Body of pancreas (tissue), 4 donors: ENCODE data around the gene KLHL22. TPM values are rescaled to one million over a fixed set of nuclear protein-coding genes. Genes with fewer than 3 reads are reported as not detected.
"Not testable (repeated sequence)": the region's sequence is repeated elsewhere in the genome, so short reads cannot be mapped to it uniquely, and the experiment has no call there.

ENCODE experiments used
- ATAC-seq: fragments of 150-250 bp; one replicate; pipeline ENCODE4 v1.9.1; 2016
- DNase-seq, 4 donors: peaks; one replicate each; pipeline ENCODE4 v3.0.0-alpha.2; 2019
- H3K27ac ChIP-seq, 4 donors: fragments of 200-600 bp; sonication (generic); 1 replicate in 3 of 4; 2 replicates in 1 of 4; pipeline versions ENCODE4 v1.5.1 to v1.6.1; 2016 to 2019; ENCODE audit warnings: mild to moderate bottlenecking in 1 of 4, mixed read lengths in 1 of 4, moderate library complexity in 1 of 4
- H3K27me3 ChIP-seq, 2 donors: fragments of 200-600 bp; sonication (generic); one replicate each; pipeline ENCODE4 v1.6.0; 2016; ENCODE audit warnings: mild to moderate bottlenecking in 1 of 2
- H3K36me3 ChIP-seq, 2 donors: fragments of 200-600 bp; sonication (generic); replicated peaks in 1 of 2; 2 replicates each; pipeline ENCODE4 v1.5.1; 2016; ENCODE audit warnings: low read depth in 2 of 2; ENCODE audit not compliant: insufficient read depth in 1 of 2
- H3K4me1 ChIP-seq: fragments of 200-600 bp; sonication (generic); one replicate; pipeline ENCODE4 v1.6.0; 2016
- H3K4me3 ChIP-seq, 2 donors: fragments of 200-600 bp; sonication (generic); 1 replicate in 1 of 2; 2 replicates in 1 of 2; pipeline ENCODE4 v1.5.1; 2016 to 2019
- H3K9me3 ChIP-seq, 3 donors: fragments of 200-600 bp; sonication (generic); 1 replicate in 2 of 3; 2 replicates in 1 of 3; pipeline ENCODE4 v1.5.1; 2016
- CTCF ChIP-seq, 7 experiments: fragments of 450-650 bp in 4 of 7; fragments of 200-600 bp in 3 of 7; sonication (generic) in 3 of 7; IDR thresholded peaks; one replicate each; pipeline ENCODE4 v1.5.1; 2016 to 2019; ENCODE audit warnings: antibody characterized with exemption in 7 of 7
- POLR2A ChIP-seq, 3 donors: fragments of 450-650 bp; IDR thresholded peaks; one replicate each; pipeline ENCODE4 v1.6.1; 2016; ENCODE audit warnings: antibody characterized with exemption in 3 of 3, mild to moderate bottlenecking in 2 of 3
- WGBS, 2 donors: methylation state at CpG; one replicate each; pipeline ENCODE4 v1.1.5; 2017; 5-methylcytosine and 5-hydroxymethylcytosine counted together
- intact Hi-C: fragments of 100-400 bp; cut with DNase I; formaldehyde crosslinking; loops from one replicate; pipeline ENCODE4 v1.15.1; 2023
- small RNA-seq: library from RNA; depleted of rRNA; stranded (forward); fragments of <200 nt; gene quantifications from one replicate; pipeline ENCODE3, GENCODE V24; 2016
- total RNA-seq, 2 donors: library from RNA; depleted of rRNA; stranded (reverse); fragments of >200 nt; gene quantifications; one replicate each; pipeline ENCODE4 v1.1.0, GENCODE V29; 2016

The KLHL22 gene
- total RNA-seq, 2 donors from 2014 or later: 10.1 to 11.9 TPM

DNA sequence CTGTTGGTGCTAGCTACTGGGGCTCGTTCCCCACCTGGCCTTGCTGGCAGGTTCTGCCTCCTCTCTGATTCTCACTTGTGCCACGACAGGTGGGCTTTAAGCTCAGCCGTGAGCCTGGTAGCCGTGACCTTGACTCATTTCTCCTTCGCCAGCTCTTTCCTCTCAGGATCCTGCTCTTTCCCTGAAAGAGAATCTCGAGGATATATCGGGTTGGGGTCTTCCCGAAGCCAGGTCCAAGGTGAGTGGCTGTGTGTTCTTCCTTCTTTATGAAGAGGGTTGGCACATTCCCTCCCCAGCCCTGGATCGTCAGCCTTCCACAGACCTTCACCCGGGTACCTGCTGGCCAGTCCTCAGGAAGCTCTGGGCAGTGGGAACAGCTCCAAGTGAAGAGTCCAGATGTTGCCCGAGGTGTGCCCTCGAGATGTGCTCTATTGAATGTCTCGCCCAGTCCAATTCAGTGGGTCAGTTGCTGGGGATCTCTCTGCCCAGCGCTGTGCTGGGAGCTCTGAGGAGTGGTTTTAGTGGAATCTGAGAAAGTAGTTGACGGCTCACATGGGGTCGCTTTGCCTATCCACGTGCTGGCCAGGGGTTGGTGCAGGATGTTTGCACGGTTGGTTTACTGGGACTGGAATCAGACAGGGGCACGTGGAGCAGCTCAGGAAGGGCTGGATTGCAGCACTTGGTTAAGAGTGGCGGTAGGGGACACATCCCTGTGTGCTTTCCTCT, 100.3 kb downstream of the KLHL22 start:
- Histone ChIP-seq H3K4me1 (peaks cover 37% of the 10 kb centered on the region), H3K27ac (no peak overlapping the region), H3K9me3 (no peaks in the 10 kb centered on the region), H3K27me3 (no peaks in the 10 kb centered on the region), H3K4me3 (no peak overlapping the region), H3K36me3 (no peaks in the 10 kb centered on the region)
- DNase-seq (no peak), ATAC-seq (no peak)
- WGBS, 2 donors: 62 to 68% methylated on average over 20 of the region's 20 CpGs
- intact Hi-C loops: no loop called here
- TF ChIP-seq POLR2A (IDR thresholded peaks at IDR 0.05): no peak
- no peak for TF ChIP-seq CTCF (IDR thresholded peaks at IDR 0.05)

- DNase-seq (peak; percentile 90 to 94 (median 92)), ATAC-seq (peak; percentile 97)
- Histone ChIP-seq H3K4me1 (peaks cover 24% of the 10 kb centered on the region), H3K27me3 (no peaks in the 10 kb centered on the region), H3K9me3 (no peaks in the 10 kb centered on the region), H3K36me3 (no peaks in the 10 kb centered on the region), H3K27ac (peak within 1 kb of the TSS; percentile 11 to 79 (median 63)), H3K4me3 (peak within 1 kb of the TSS; percentile 77 to 91)
- intact Hi-C loops: no loop called here
- WGBS, 2 donors: 1% methylated on average over 71 of the region's 71 CpGs; no CpG with 5 or more reads in 1 of the 2 donors
- TF ChIP-seq CTCF (IDR thresholded peaks at IDR 0.05): peak in 3 of 7 experiments; percentile 20 to 27 (median 24)
- TF ChIP-seq POLR2A (IDR thresholded peaks at IDR 0.05): peak; percentile 76 to 94 (median 84)
Observed at GRCh38 chr22:20393705-20394476, 101.7 kb downstream of the KLHL22 start, which contains the start of gene ZNF74. TSS of gene ZNF74 (plus strand) at chr22:20394151. CDS start at chr22:20394629, 478 bp downstream.

DNA sequence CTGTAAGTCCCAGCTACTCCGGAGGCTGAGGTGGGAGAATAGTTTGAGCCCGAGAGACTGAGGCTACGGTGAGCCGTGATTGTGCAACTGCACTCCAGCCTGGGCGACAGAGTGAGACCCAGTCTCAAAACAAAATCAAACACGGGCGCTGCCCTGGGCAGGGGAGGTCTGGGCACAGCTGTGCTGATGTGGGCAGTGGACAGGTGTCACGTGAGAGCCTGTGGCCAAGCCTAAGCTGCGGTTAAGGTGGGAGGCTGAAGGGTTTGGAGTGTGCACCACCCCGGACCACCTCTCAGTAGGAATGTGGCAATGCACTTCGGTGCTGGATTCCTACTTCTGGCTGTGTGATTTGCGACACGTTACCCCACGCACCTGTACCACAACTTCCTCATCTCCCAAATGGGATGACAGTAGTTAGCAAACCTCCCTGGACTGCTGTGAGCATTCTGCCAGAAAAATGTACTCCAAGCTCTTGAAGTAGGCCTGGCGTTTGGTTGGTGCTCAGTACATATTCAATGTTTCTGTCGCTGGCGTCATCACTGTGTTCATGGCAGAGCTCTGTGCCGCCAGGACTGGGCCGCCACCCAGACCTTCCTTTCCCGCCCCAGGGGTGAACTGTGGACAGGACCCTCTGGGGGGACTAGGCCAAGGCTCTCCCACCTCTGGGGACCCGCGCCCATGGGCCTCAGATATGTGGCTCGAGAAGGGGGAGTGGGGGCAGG, 102.5 kb downstream of the KLHL22 start:
- Histone ChIP-seq H3K27ac (peak overlapping the region; percentile 11 to 79 (median 63)), H3K4me1 (peaks cover 18% of the 10 kb centered on the region), H3K36me3 (no peaks in the 10 kb centered on the region), H3K9me3 (no peaks in the 10 kb centered on the region), H3K27me3 (no peaks in the 10 kb centered on the region), H3K4me3 (no peak overlapping the region)
- no peak for TF ChIP-seq POLR2A (IDR thresholded peaks at IDR 0.05)
- no peak for TF ChIP-seq CTCF (IDR thresholded peaks at IDR 0.05)
- intact Hi-C loops: no loop called here
- DNase-seq (no peak), ATAC-seq (peak; percentile 2)
- 88 to 95% methylated on average over 19 to 23 of the region's 23 CpGs for WGBS, 2 donors

DNA sequence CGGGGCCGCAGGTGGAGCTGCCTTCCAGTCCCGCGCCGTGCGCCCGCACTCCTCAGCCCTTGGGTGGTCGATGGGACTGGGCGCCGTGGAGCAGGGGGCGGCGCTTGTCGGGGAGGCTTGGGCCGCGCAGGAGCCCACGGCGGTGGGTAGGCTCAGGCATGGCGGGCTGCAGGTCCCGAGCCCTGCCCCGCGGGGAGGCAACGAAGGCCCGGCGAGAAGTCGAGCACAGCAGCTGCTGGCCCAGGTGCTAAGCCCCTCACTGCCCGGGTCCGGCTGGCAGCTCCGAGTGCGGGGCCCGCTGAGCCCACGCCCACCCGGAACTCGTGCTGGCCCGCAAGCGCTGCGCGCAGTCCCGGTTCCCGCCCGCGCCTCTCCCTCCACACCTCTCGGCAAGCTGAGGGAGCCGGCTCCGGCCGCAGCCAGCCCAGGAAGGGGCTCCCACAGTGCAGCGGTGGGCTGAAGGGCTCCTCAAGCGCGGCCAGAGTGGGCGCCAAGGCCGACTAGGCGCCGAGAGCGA, 103.2 kb downstream of the KLHL22 start:
- H3K36me3 ChIP-seq, intact Hi-C loops, H3K27ac ChIP-seq, H3K27me3 ChIP-seq, H3K4me3 ChIP-seq, H3K9me3 ChIP-seq, DNase-seq, ATAC-seq: not testable (repeated sequence)
- 95 to 100% methylated on average over 1 to 33 of the region's 53 CpGs for WGBS, 2 donors
- peaks cover 18% of the 10 kb centered on the region for H3K4me1 ChIP-seq

Small RNA genes within 50 kb of the gene (small RNA-seq; reads per million reads assigned to genes)
- gene RF00019 (not detected), gene RN7SL812P (not detected), gene RNU6-225P (not detected), gene RNY1P9 (not detected)

Other genes with a start within 250 kb of the KLHL22 start
- gene RTN4R, start 227.5 kb downstream of the KLHL22 start, total RNA-seq: 1 to 10 TPM in 1 of 2 donors, under 1 TPM in 1; 0.66 to 1.8 TPM
- 10 to 100 TPM; 24.4 to 52.4 TPM for gene DGCR6L, start 175.7 kb downstream of the KLHL22 start, total RNA-seq
- 10 to 100 TPM in 1 of 2 donors, 1 to 10 TPM in 1; 7.3 to 10.4 TPM for gene ZNF74, start 101.6 kb downstream of the KLHL22 start, total RNA-seq
- 10 to 100 TPM in 1 of 2 donors, 1 to 10 TPM in 1; 9.9 to 13.5 TPM for gene SCARF2, start 58.0 kb downstream of the KLHL22 start, total RNA-seq
- 10 to 100 TPM; 31.6 to 36.9 TPM for gene MED15, start 11.8 kb upstream of the KLHL22 start, total RNA-seq